Measurements from ENCODE around the gene FNDC1.

GRCh38 chr6:159271257-159271656 is 102.1 kb downstream of the FNDC1 start:
- TF ChIP-seq CTCF (IDR thresholded peaks at IDR 0.05) (no peak), POLR2A (IDR thresholded peaks at IDR 0.05) (no peak)
